GM19397 (cell line): ENCODE results near the gene TRPM5.

Experiments
- ATAC-seq: cut with Tn5 transposase; IDR thresholded peaks from one replicate; pipeline ENCODE4 v1.9.1; 2021; ENCODE audit warnings: mild to moderate bottlenecking, moderate library complexity; ENCODE audit not compliant: unreplicated experiment

Gene TRPM5

GRCh38 chr11:2408671-2409070, 35.6 kb downstream of the TRPM5 start:
- ATAC-seq: no peak

- ATAC-seq: no peak
These were observed 37.4 kb downstream of the TRPM5 start for GRCh38 chr11:2406878-2407410.

- ATAC-seq: no peak
These were observed 37.9 kb downstream of the TRPM5 start for GRCh38 chr11:2406451-2406850.

- no peak for ATAC-seq
These were observed 39.5 kb downstream of the TRPM5 start for GRCh38 chr11:2404735-2405196.

- no peak for ATAC-seq
These were observed 41.2 kb downstream of the TRPM5 start for GRCh38 chr11:2402890-2403645.

- no peak for ATAC-seq
These were observed 42.2 kb downstream of the TRPM5 start for GRCh38 chr11:2402106-2402505.

GRCh38 chr11:2401436-2401984, 42.8 kb downstream of the TRPM5 start:
- ATAC-seq: no peak

- ATAC-seq: no peak
These were observed 43.4 kb downstream of the TRPM5 start for GRCh38 chr11:2400762-2401435.

- peak; percentile 81 for ATAC-seq
These were observed 44.1 kb downstream of the TRPM5 start, which contains the start of gene TSSC4 for GRCh38 chr11:2400069-2400761. Gene TSSC4, plus strand, starts transcription at chr11:2400750. Its CDS starts 1,884 bp downstream, at chr11:2402634.

- peak; percentile 4 for ATAC-seq
These were observed 44.7 kb downstream of the TRPM5 start for GRCh38 chr11:2399488-2400068.

GRCh38 chr11:2398664-2399355, 45.5 kb downstream of the TRPM5 start:
- ATAC-seq: no peak

GRCh38 chr11:2397005-2397404, 47.3 kb downstream of the TRPM5 start:
- no peak for ATAC-seq

- no peak for ATAC-seq
These were observed 47.8 kb downstream of the TRPM5 start for GRCh38 chr11:2396471-2396870.

GRCh38 chr11:2395856-2396255, 48.5 kb downstream of the TRPM5 start:
- ATAC-seq: no peak

GRCh38 chr11:2395211-2395730, 49.0 kb downstream of the TRPM5 start:
- ATAC-seq: no peak

- no peak for ATAC-seq
These were observed 49.6 kb downstream of the TRPM5 start for GRCh38 chr11:2394818-2395105.
